Breast epithelium (tissue), 3 donors: Measurements from ENCODE around the gene MVB12B.

ENCODE experiments used
- POLR2AphosphoS5 ChIP-seq, 3 donors: sonication (generic); formaldehyde crosslinking; IDR thresholded peaks; one replicate each; pipeline ENCODE4 v1.6.1; 2017; ENCODE audit warnings: antibody characterized with exemption in 3 of 3
- TF ChIP-seq, protein P1 (sequence below), 3 donors: fragments of 450-650 bp; IDR thresholded peaks; one replicate each; pipeline ENCODE4 v1.5.1; 2016 to 2017; ENCODE audit warnings: antibody characterized with exemption in 3 of 3, mild to moderate bottlenecking in 3 of 3, moderate library complexity in 3 of 3

DNA sequence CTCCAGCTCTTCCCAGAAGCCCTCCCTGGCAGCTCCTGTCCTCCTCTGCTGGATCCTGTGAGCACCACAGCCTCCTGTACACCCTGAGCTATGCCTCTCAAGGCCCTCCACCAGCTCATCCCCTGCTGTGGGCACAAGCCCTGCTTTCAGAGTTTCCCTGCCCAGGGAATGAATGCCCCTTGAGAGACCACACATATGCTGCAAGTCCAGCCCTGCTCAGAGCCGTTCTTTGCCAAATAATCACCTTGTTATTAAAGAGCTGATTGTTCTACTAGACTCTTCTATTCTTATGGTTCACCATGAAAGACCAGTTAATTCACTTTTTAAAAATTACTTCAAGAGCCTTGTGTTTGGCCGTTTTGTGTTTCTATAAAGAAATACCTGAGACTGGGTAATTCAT is 121.5 kb downstream of the MVB12B start:
- TF ChIP-seq POLR2AphosphoS5 (IDR thresholded peaks at IDR 0.05): no peak
- TF ChIP-seq, protein P1, sequence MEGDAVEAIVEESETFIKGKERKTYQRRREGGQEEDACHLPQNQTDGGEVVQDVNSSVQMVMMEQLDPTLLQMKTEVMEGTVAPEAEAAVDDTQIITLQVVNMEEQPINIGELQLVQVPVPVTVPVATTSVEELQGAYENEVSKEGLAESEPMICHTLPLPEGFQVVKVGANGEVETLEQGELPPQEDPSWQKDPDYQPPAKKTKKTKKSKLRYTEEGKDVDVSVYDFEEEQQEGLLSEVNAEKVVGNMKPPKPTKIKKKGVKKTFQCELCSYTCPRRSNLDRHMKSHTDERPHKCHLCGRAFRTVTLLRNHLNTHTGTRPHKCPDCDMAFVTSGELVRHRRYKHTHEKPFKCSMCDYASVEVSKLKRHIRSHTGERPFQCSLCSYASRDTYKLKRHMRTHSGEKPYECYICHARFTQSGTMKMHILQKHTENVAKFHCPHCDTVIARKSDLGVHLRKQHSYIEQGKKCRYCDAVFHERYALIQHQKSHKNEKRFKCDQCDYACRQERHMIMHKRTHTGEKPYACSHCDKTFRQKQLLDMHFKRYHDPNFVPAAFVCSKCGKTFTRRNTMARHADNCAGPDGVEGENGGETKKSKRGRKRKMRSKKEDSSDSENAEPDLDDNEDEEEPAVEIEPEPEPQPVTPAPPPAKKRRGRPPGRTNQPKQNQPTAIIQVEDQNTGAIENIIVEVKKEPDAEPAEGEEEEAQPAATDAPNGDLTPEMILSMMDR (IDR thresholded peaks at IDR 0.05): no peak
